RWPE1 (cell line): Measurements from ENCODE around the gene ACTBL2.

Experiments used
- CTCF ChIA-PET: fragments of 350-600 bp; sonication (Branson Sonifier 250); formaldehyde crosslinking; extraction: SDS; loops from one replicate; lab custom pipeline; 2021; lab: Yijun Ruan, JAX
- POLR2A ChIA-PET: fragments of 400-600 bp; formaldehyde crosslinking; extraction: SDS; loops from one replicate; lab custom pipeline; 2020; ENCODE audit warnings: antibody characterized with exemption; ENCODE audit not compliant: low non-redundant PET; lab: Yijun Ruan, JAX
- DNase-seq: peaks from one replicate; pipeline ENCODE4 v3.0.0; 2012; ENCODE audit warnings: low spot score
- H3K27ac ChIP-seq: fragments of 450-650 bp; 2 replicates; pipeline ENCODE4 v1.5.1; 2017
- TF ChIP-seq, protein P1 (sequence below): fragments of 450-650 bp; conservative IDR thresholded peaks from 2 replicates; pipeline ENCODE4 v1.5.1; 2017; ENCODE audit warnings: low read depth, mild to moderate bottlenecking

ACTBL2 gene

DNA sequence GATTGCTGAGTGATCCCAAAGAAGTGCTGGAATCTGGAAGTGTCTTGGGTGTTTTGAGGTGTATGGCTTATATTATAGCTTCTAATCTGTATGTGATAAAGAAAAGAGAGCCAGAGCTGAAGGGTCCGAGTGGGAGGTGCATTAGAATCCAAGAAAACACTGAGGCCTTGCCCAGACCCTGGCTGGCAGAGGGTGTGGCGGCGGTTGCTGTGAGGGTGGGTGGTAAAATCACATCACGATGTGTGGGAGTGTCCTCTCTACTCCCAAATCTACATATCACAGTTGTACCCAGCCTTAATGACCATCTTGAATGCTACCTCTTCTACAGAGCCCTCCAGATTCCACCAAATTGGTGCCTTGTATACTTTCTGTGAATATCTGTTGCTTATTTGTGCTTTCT is 28.9 kb downstream of the ACTBL2 start:
- DNase-seq: no peak
- CTCF ChIA-PET: interaction anchor here (1.0 kb wide), 1 partner anchor 40 kb away, joined by 3 read pairs; no protein-coding TSS in a partner anchor
- POLR2A ChIA-PET: no interaction called here
- TF ChIP-seq, protein P1, sequence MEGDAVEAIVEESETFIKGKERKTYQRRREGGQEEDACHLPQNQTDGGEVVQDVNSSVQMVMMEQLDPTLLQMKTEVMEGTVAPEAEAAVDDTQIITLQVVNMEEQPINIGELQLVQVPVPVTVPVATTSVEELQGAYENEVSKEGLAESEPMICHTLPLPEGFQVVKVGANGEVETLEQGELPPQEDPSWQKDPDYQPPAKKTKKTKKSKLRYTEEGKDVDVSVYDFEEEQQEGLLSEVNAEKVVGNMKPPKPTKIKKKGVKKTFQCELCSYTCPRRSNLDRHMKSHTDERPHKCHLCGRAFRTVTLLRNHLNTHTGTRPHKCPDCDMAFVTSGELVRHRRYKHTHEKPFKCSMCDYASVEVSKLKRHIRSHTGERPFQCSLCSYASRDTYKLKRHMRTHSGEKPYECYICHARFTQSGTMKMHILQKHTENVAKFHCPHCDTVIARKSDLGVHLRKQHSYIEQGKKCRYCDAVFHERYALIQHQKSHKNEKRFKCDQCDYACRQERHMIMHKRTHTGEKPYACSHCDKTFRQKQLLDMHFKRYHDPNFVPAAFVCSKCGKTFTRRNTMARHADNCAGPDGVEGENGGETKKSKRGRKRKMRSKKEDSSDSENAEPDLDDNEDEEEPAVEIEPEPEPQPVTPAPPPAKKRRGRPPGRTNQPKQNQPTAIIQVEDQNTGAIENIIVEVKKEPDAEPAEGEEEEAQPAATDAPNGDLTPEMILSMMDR: no peak
- no peak overlapping the region for H3K27ac ChIP-seq

DNA sequence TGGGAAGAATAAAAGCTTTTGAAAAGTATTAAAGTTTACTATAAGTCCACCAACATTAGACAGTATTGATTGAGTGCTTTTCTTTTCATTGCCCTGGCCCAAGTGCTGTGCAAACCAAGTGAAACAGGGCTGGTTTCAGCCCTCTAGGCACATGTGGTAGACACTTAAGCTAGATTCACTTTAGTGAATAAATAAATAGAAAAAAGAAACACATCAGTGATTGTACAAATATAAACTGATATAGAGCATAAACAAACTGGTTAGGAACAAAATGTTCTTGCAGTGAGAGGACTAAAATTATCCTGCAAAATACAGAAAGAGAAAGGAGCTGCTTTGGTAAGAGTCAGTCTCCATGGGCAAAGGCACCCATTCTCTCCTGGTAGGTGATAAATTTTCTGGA is 29.7 kb downstream of the ACTBL2 start:
- ChIA-PET POLR2A (no interaction called here), CTCF (interaction anchor here (1.0 kb wide), 2 partner anchors 39 to 149 kb away, joined by 3 read pairs; no protein-coding TSS in a partner anchor)
- TF ChIP-seq, protein P1: no peak
- H3K27ac ChIP-seq: no peak overlapping the region
- DNase-seq: no peak

DNA sequence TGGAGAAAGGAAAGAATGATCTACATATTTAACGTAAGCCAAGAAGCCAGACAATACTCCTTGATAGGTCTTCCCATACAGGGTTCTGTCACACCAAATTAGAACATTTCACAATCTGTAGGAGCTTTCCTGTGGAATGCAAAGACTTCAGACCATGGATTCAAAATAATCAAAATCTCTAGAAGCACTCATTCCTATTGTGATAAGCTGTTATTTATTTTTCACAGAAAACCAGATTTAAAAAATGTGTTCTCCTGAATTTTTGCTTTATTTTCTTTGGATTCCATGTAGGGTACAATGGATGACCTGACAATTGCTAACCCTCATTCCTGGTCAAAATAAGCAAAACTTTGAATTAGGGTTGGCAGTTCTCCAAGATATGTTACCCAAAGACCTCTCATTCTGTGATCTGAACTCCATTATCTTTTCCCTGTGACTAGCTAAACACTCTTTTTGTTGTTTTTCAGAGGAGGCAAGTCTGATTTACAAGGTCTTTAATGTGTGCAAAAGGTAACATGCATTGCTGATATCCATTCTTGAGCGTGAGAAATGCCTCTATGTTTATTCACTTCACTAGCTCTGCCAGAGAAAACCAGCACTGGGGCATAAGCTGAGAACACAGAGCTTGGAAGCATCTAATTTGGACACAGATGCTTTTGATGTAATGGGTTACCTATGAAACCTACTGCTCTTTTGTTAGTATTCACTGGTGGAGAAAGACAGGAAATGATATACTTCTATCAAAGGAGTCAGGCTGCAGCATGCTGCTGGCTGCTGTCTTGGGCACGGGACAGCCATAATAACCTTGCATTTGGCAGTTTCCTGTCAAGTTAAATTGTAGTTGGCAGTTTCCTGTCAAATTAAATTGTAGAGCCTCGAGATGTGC is 31.4 kb downstream of the ACTBL2 start:
- H3K27ac ChIP-seq: no peak overlapping the region
- DNase-seq: no peak
- ChIA-PET POLR2A (no interaction called here), CTCF (interaction anchor here (0.6 kb wide), 1 partner anchor 49 kb away, joined by 3 read pairs; no protein-coding TSS in a partner anchor)
- TF ChIP-seq, protein P1: no peak

DNA sequence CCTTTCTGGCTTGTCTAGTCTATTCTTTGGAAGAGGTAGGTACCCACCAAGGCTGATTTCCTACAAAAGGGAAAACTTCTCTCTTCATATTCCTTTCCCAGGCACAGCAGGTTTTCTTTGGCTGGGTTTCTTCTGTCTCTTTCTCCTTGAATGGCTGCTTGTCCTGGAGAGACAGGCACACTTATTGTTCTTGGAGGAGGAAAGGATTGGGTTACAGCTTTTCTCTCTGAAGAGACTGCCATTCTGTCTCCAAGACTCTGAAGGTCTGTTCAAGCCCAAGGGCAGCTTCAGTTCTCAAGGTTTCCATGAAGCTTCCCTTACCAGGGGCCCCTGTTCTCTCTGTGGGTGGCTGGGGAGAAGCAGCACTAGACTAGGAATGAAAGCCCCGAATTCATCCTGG is 33.9 kb downstream of the ACTBL2 start:
- POLR2A ChIA-PET: no interaction called here
- no peak overlapping the region for H3K27ac ChIP-seq
- TF ChIP-seq, protein P1: no peak
- DNase-seq: no peak
- CTCF ChIA-PET: no interaction called here

DNA sequence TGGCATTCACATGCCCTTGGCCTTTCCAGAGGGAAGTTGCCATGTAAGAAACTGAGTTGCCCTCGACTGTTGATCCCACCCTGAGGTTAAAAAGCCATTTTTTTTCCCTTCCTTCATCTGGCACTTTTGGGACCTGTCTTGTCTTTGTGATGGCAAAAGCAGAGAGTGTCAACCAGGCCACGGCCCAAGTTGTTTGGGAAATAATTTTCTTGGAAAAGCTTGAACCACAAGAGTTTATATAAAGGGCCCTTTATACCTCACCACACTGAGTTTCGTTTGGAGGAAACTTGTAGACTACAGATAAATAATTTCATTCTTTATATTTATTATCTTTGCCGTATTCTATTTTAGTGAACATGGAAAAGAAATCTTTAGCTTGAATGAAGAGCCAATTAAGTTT is 34.3 kb downstream of the ACTBL2 start:
- no peak for DNase-seq
- H3K27ac ChIP-seq: no peak overlapping the region
- CTCF ChIA-PET: interaction anchor here (0.6 kb wide), 1 partner anchor 48 kb away, joined by 3 read pairs; no protein-coding TSS in a partner anchor
- POLR2A ChIA-PET: no interaction called here
- TF ChIP-seq, protein P1: no peak

DNA sequence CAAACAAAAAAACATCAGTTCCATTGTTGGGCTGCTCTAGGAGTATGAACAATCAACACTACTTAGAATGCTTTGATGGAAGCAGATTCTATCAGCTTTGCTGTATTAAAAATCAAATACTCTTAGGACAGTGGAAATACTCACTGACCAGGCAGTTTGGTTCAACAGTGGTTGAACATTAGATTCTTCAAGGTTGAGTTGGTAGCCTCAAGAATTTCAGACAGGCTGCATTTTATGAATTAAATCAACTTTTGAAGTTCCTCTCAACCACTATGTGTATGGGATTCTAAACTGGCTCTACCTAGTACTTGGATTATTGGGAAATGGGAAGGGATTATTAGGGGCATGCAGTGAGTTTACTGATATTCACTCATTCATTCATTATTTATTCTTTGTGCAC is 35.0 kb downstream of the ACTBL2 start:
- no peak for DNase-seq
- TF ChIP-seq, protein P1: no peak
- H3K27ac ChIP-seq: no peak overlapping the region
- ChIA-PET POLR2A (no interaction called here), CTCF (interaction anchor here (0.7 kb wide), 1 partner anchor 97 kb away, joined by 4 read pairs; no protein-coding TSS in a partner anchor)
